GM18858 (cell line): ENCODE results near the gene ZNF433.
"Not testable (repeated sequence)": the region's sequence is repeated elsewhere in the genome, so short reads cannot be mapped to it uniquely, and the experiment has no call there.

ENCODE experiments used
- ATAC-seq: cut with Tn5 transposase; IDR thresholded peaks from one replicate; pipeline ENCODE4 v1.9.1; 2021; ENCODE audit not compliant: unreplicated experiment

The ZNF433 gene

GRCh38 chr19:12035220-12036172 lies at the start of gene ZNF433:
ZNF433 (minus strand) TSS chr19:12035679; CDS start chr19:12035539, 140 bp downstream.
- ATAC-seq: no peak

GRCh38 chr19:12083336-12083735 lies 47.9 kb upstream of the ZNF433 start:
- ATAC-seq: not testable (repeated sequence)

GRCh38 chr19:12077375-12077774 lies 41.9 kb upstream of the ZNF433 start:
- ATAC-seq: no peak

DNA sequence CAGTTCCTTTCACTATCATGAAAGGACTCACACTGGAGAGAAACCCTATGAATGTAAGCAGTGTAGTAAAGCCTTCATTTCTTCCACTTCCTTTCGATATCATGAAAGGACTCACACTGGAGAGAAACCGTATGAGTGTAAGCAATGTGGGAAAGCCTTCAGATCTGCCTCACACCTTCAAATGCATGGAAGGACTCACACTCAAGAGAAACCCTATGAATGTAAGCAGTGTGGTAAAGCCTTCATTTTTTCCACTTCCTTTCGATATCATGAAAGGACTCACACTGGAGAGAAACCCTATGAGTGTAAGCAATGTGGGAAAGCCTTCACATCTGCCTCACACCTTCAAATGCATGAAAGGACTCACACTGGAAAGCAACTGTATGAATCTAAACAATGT lies 40.9 kb upstream of the ZNF433 start:
- not testable (repeated sequence) for ATAC-seq

DNA sequence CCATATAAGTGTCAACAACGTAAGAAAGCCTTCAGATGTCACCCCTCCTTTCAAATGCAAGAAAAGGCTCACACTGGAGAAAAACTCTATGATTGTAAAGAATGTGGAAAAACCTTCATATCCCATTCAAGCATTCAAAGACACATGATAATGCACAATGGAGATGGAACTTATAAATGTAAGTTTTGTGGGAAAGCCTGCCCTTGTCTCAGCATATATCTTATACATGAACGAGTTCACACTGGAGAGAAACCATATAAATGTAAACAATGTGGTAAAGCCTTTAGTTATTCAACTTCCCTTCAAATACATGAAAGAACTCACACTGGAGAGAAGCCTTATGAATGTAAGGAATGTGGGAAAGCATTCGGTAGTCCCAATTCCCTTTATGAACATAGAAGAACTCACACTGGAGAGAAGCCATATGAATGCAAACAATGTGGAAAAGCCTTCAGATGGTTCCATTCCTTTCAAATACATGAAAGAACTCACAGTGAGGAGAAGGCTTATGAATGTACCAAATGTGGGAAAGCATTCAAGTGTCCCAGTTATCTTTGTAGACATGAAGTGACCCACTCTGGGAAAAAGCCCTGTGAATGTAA lies 40.2 kb upstream of the ZNF433 start:
- no peak for ATAC-seq

DNA sequence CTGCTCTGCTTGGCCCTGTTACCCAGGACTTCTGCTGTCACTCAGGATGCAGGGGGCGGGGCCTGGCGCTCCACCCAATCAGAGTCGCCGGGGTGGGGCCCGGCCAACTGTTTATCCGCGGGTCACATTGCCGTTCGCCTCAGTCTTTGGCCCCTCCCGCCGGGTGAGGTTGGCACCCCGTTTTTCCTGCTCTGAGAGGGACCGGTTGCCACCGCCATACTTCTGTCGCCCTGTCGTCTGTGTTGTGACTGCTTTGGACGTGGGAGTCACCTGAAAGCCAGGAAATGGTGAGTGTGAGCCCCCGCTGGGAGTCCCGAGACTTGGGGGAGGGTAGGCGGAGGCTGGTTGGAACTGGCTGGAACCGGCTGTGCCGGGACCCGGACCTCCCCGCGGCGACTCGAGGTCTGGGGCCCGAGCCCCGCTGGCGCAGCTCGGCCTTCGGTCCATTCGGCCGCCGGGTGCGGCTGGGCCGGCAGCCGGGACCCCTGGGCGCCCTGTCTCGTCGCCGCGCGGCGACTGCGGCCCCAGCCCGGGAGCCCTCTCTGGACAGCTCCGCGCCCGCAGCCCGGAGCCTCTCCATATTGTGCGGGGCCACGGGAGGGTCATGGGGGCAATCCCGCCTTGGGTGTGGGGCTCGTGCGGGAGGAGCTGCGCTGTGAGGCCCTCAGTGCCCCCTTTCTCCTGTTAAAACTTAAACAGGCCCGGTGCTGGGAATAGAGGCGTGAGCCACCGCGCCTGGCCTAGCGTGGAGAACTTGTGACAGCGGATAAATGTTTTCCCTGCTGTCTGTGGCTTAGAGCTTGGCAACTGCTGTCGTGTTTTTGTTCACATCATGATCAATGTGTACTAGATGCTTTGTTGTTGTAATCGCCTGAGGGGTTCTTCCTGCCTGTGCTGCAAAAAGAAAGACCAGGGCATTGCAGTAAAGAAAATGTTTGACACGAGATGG lies 29.4 kb upstream of the ZNF433 start, which contains the start of gene ZNF844:
TSS of gene ZNF844 (plus strand) at position 142 of the 949 bp plus-strand sequence. CDS start at position 285, 143 bp downstream.
- no peak for ATAC-seq

DNA sequence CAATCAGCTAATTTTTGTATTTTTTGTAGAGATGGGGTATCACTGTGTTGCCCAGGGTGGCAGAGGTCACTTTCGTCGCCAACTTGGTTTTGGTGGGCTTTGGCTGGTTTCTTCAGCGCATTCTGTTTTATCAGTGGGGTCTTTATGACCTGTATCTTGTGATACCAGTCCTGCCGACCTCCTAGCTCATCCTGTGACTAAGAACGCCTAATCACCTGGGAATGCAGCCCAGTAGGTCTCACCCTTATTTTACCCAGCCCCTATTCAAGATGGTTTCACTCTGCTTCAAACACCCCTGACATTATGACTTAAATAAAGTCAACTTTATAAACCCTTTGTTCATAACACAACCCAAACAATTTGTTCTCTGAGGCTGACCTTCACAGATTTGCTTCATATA lies 20.3 kb upstream of the ZNF433 start:
- ATAC-seq: no peak

- ATAC-seq: peak; percentile 76
Observed at GRCh38 chr19:12052497-12053169, 17.2 kb upstream of the ZNF433 start, which contains the start of gene ZNF878. ZNF878 (minus strand) TSS chr19:12052961; CDS start chr19:12052801, 160 bp downstream.

DNA sequence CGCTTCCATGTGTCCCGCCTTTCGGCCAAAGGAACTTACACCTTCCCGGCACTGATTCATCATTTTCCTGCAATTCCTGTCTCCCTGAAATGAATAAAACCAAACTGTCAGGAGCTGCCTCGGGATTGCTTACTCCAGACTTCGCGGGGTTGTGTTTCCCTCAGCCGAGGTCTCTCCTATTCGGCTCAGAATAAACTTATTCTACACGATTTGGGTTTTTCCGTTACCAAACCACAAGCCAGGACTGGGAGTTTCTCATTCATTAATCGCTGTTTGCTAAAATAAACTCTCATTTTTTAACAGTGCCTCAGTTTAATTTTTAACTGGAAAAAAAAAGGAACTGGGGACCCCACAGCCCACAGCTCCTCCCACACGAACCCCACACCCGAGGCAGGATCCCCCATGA lies 16.6 kb upstream of the ZNF433 start:
- ATAC-seq: no peak

GRCh38 chr19:12047868-12048267 lies 12.4 kb upstream of the ZNF433 start:
- no peak for ATAC-seq

- ATAC-seq: no peak
Observed at GRCh38 chr19:12043752-12044422, 8.4 kb upstream of the ZNF433 start.

GRCh38 chr19:12042893-12043292 lies 7.4 kb upstream of the ZNF433 start:
- no peak for ATAC-seq

GRCh38 chr19:12034620-12035019 lies 859 bp downstream of the ZNF433 start:
- no peak for ATAC-seq

- no peak for ATAC-seq
Observed at GRCh38 chr19:12034198-12034597, 1.3 kb downstream of the ZNF433 start.

- ATAC-seq: no peak
Observed at GRCh38 chr19:12015753-12016116, 19.7 kb downstream of the ZNF433 start.

GRCh38 chr19:12015015-12015752 lies 20.3 kb downstream of the ZNF433 start:
- ATAC-seq: no peak

DNA sequence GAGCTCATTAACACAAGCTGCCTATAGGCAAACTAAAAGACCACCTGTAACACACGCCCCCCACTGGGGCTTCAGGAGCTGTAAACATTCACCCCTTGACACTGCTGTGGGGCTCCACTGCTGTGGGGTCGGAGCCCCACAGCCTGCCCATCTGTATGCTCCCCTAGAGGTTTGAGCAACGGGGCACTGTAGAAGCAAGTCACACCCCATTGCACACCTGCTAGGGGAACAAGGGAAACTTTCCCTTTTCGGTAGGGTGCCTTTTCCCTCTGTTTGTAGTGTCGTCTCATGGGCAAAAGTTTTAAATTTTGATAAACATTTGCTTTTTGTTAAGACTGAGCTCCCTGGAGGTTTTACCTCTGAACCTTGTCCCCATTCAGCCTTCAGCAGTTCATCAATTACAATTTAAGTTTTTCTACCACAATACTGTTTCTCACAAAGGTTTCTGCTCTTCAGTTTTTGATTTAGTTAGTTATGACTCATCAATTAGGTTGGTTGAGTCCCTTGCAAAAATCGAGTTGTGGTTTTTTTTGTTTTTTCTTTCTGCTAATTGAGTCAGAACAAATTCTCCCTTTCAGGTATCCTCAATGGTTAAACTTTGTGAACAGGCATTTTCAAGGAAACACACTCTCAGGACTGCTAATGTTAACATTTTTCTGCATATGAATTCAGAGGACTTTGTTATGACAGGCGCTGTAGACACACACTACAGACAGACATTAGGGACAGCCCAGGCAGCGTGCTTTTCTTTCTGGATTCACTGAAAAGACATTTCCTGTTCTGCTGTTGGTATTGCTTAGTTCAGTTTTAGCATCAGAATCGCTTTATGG lies 35.1 kb downstream of the ZNF433 start:
- ATAC-seq: peak; percentile 47

GRCh38 chr19:11995174-11995573 lies 40.3 kb downstream of the ZNF433 start:
- no peak for ATAC-seq
